Stimulated activated CD4-positive, alpha-beta T cell treated with anti-CD3 and anti-CD28 coated beads, TNF-alpha, amount 100 ng/mL, for 48 hours (primary cell): ENCODE data around the gene RBMXL3.

ENCODE experiments used
- DNase-seq, 3 donors: peaks; one replicate each; pipeline ENCODE4 v3.0.0-alpha.2; 2020; ENCODE audit warnings: low read depth in 3 of 3

RBMXL3 gene

GRCh38 chrX:115233497-115234455 is 44.6 kb downstream of the RBMXL3 start, which contains the start of gene LRCH2:
LRCH2 (minus strand) TSS chrX:115234096; CDS start chrX:115234041, 55 bp downstream.
- no peak for DNase-seq

GRCh38 chrX:115234461-115234860 is 45.3 kb downstream of the RBMXL3 start:
- no peak for DNase-seq

- DNase-seq: no peak
Measured at GRCh38 chrX:115236560-115236959, 47.4 kb downstream of the RBMXL3 start.

GRCh38 chrX:115237056-115237455 is 47.8 kb downstream of the RBMXL3 start:
- no peak for DNase-seq
